ENCODE results near the gene TOR3A. TPM values are rescaled to one million over a fixed set of nuclear protein-coding genes. Genes with fewer than 3 reads are reported as not detected.

The TOR3A gene
- total RNA-seq, 1 experiment from 2014 or later = 51.5 TPM

- no peak overlapping the region for H3K4me3 ChIP-seq (ENCODE audit: low read depth in 2 of 2, low read length in 2 of 2)
- in situ Hi-C loops (cut with HindIII; ENCODE audit: low pct_unique_long_range_greater_than_20kb, low sequenced_read_pairs) = no loop called here
- BruUV-seq (replicated peaks) = no TSS peak
- H3K9me3 ChIP-seq (ENCODE audit: control insufficient read depth, insufficient read depth, low read depth, low read length) = no peaks in the 10 kb centered on the region
- ChIA-PET CTCF (interaction anchor here (0.7 kb wide), 1 partner anchor 1007 kb away, joined by 3 read pairs; no protein-coding TSS in a partner anchor), POLR2A (no interaction called here)
- H3K4me1 ChIP-seq (ENCODE audit: control insufficient read depth, insufficient read depth, low read length) = no peaks in the 10 kb centered on the region
- H3K27me3 ChIP-seq (ENCODE audit: control insufficient read depth, insufficient read depth, low read length) = no peaks in the 10 kb centered on the region
- DNase-seq (ENCODE audit: low read depth, low spot score) (no peak), ATAC-seq (no peak)
- intact Hi-C loops (cut with micrococcal nuclease; ENCODE audit: unreplicated experiment) = no loop called here
- H3K27ac ChIP-seq (ENCODE audit: low read length) = no peak overlapping the region
- H3K36me3 ChIP-seq (ENCODE audit: control insufficient read depth, insufficient read depth, low read length) = no peaks in the 10 kb centered on the region
- TF ChIP-seq REST (IDR thresholded peaks at IDR 0.05; ENCODE audit: insufficient read depth in 1 of 2, low read depth in 2 of 2, low read length in 1 of 2) (no peak), POLR2AphosphoS5 (IDR thresholded peaks at IDR 0.05; ENCODE audit: low read depth, low read length) (no peak), TCF7L2 (IDR thresholded peaks at IDR 0.05; ENCODE audit: low read depth, low read length) (no peak), SIN3A (IDR thresholded peaks at IDR 0.05; ENCODE audit: borderline replicate concordance, insufficient read depth, low read depth, low read length) (no peak), CTCF (IDR thresholded peaks at IDR 0.05) (no peak)
Observed at GRCh38 chr1:179053486-179053885, 28.4 kb upstream of the TOR3A start.

GRCh38 chr1:179055937-179056336 is 25.9 kb upstream of the TOR3A start:
- Histone ChIP-seq H3K4me3 (ENCODE audit: low read depth in 2 of 2, low read length in 2 of 2) (no peak overlapping the region), H3K27ac (ENCODE audit: low read length) (no peak overlapping the region), H3K36me3 (ENCODE audit: control insufficient read depth, insufficient read depth, low read length) (no peaks in the 10 kb centered on the region), H3K9me3 (ENCODE audit: control insufficient read depth, insufficient read depth, low read depth, low read length) (no peaks in the 10 kb centered on the region), H3K27me3 (ENCODE audit: control insufficient read depth, insufficient read depth, low read length) (no peaks in the 10 kb centered on the region), H3K4me1 (ENCODE audit: control insufficient read depth, insufficient read depth, low read length) (no peaks in the 10 kb centered on the region)
- no peak for TF ChIP-seq POLR2AphosphoS5 (IDR thresholded peaks at IDR 0.05; ENCODE audit: low read depth, low read length)
- no peak for TF ChIP-seq TCF7L2 (IDR thresholded peaks at IDR 0.05; ENCODE audit: low read depth, low read length)
- TF ChIP-seq SIN3A (IDR thresholded peaks at IDR 0.05; ENCODE audit: borderline replicate concordance, insufficient read depth, low read depth, low read length) = no peak
- TF ChIP-seq CTCF (IDR thresholded peaks at IDR 0.05) = no peak
- TF ChIP-seq REST (IDR thresholded peaks at IDR 0.05; ENCODE audit: insufficient read depth in 1 of 2, low read depth in 2 of 2, low read length in 1 of 2) = no peak
- CTCF ChIA-PET = no interaction called here
- no peak for ATAC-seq
- POLR2A ChIA-PET = no interaction called here
- intact Hi-C loops (cut with micrococcal nuclease; ENCODE audit: unreplicated experiment) (no loop called here), in situ Hi-C loops (cut with HindIII; ENCODE audit: low pct_unique_long_range_greater_than_20kb, low sequenced_read_pairs) (no loop called here)
- BruUV-seq (replicated peaks) = no TSS peak
- no peak for DNase-seq (ENCODE audit: low read depth, low spot score)
